BE2C (cell line): Measurements from ENCODE around the gene FHOD3.

Experiments
- DNase-seq: peaks from one replicate; pipeline ENCODE4 v3.0.0-alpha.2; 2020
- H3K27me3 ChIP-seq: fragments of 250-450 bp; sonication (Bioruptor Pico); 2 replicates; pipeline ENCODE4 v1.5.1; 2020; ENCODE audit warnings: mild to moderate bottlenecking
- H3K36me3 ChIP-seq: fragments of 250-450 bp; sonication (Bioruptor Pico); 2 replicates; pipeline ENCODE4 v1.5.1; 2020; ENCODE audit warnings: mild to moderate bottlenecking
- H3K4me1 ChIP-seq: fragments of 250-450 bp; sonication (Bioruptor Pico); 2 replicates; pipeline ENCODE4 v1.5.1; 2020
- H3K4me3 ChIP-seq: 2 replicates; pipeline ENCODE4 v1.5.1; 2011; ENCODE audit warnings: low read depth, low read length
- H3K9me3 ChIP-seq: fragments of 250-450 bp; sonication (Bioruptor Pico); 2 replicates; pipeline ENCODE4 v1.5.1; 2020
- TF ChIP-seq, protein P1 (sequence below): IDR thresholded peaks from 2 replicates; pipeline ENCODE4 v1.5.1; 2012; ENCODE audit warnings: mild to moderate bottlenecking, low read depth, low read length

The FHOD3 gene

DNA sequence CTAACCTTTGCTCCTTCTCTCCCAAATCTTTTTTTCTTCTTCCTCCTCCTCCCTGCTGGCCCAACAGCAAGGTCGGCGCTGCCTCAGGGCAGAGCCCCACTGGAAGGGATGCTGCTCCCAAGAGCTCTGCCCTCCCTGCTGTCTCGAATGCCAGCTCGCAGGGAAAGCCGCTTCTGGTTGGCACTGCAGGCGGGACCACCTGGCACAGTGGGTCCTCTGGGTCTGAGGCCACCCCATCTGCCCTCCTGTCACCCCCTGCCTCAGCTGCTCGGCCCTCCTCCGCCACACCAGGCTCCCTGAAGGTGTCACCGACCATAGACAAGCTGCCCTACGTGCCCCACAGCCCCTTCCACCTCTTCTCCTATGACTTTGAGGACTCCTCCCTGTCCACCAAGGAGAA, 355.0 kb downstream of the FHOD3 start:
- no peaks in the 10 kb centered on the region for H3K36me3 ChIP-seq
- TF ChIP-seq, protein P1, sequence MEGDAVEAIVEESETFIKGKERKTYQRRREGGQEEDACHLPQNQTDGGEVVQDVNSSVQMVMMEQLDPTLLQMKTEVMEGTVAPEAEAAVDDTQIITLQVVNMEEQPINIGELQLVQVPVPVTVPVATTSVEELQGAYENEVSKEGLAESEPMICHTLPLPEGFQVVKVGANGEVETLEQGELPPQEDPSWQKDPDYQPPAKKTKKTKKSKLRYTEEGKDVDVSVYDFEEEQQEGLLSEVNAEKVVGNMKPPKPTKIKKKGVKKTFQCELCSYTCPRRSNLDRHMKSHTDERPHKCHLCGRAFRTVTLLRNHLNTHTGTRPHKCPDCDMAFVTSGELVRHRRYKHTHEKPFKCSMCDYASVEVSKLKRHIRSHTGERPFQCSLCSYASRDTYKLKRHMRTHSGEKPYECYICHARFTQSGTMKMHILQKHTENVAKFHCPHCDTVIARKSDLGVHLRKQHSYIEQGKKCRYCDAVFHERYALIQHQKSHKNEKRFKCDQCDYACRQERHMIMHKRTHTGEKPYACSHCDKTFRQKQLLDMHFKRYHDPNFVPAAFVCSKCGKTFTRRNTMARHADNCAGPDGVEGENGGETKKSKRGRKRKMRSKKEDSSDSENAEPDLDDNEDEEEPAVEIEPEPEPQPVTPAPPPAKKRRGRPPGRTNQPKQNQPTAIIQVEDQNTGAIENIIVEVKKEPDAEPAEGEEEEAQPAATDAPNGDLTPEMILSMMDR = no peak
- no peaks in the 10 kb centered on the region for H3K9me3 ChIP-seq
- no peaks in the 10 kb centered on the region for H3K4me1 ChIP-seq
- DNase-seq = no peak
- no peak overlapping the region for H3K4me3 ChIP-seq
- no peaks in the 10 kb centered on the region for H3K27me3 ChIP-seq

DNA sequence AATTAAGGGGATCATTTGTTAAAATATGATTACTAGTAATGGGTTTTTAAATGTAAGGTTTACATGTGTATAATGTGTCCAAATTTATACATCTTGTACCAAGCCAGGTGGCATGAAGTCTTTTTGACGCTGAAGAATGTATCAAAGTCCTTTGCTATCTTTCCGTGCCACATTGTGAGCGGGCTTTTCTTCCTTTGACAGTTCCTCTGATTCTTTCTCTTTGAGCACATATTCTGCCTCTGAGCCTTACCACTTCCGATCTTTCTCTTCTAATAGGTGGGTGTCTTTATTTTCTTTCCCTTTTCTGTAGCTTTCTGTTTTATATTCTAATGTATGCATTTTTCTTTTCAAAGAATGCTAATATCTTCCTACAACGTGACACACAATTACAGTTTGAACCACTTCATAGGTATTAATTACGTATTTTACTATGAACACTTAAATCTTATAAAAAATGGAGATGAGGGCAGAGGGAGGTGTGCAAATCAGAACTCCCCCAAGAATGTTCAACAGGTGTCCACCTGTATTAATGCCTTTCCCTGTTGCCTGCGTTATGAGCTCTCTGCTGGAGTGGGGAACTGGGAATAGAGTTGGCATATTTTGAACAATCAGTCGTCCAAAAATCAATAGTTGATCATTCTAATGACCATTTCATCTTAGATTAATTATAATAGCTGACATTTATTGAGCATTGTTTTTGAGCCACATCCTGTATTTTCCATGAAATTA, 355.8 kb downstream of the FHOD3 start:
- TF ChIP-seq, protein P1 = no peak
- Histone ChIP-seq H3K36me3 (no peaks in the 10 kb centered on the region), H3K9me3 (no peaks in the 10 kb centered on the region), H3K27me3 (no peaks in the 10 kb centered on the region), H3K4me1 (no peaks in the 10 kb centered on the region), H3K4me3 (no peak overlapping the region)
- DNase-seq = no peak

DNA sequence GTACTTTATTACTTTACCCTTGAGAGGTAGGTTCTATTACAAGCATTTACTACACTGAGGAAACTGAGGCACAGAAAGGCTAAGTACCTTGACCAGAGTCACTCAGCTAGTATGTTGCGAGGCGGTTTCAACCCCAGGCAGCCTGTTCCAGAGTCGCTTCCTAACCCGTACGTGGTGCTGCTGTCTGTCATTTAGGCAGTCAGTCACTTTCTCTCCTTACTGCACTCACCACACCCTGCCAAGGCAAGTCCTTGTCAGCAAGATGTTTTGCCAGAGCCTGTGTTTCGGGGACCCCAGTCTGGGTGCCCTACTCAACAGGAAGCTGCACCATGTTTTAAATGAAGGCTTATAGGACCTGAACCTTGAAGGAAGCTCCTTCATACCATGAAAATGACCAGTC, 356.4 kb downstream of the FHOD3 start:
- DNase-seq = no peak
- TF ChIP-seq, protein P1 = no peak
- Histone ChIP-seq H3K4me3 (no peak overlapping the region), H3K4me1 (no peaks in the 10 kb centered on the region), H3K27me3 (no peaks in the 10 kb centered on the region), H3K36me3 (no peaks in the 10 kb centered on the region), H3K9me3 (no peaks in the 10 kb centered on the region)

DNA sequence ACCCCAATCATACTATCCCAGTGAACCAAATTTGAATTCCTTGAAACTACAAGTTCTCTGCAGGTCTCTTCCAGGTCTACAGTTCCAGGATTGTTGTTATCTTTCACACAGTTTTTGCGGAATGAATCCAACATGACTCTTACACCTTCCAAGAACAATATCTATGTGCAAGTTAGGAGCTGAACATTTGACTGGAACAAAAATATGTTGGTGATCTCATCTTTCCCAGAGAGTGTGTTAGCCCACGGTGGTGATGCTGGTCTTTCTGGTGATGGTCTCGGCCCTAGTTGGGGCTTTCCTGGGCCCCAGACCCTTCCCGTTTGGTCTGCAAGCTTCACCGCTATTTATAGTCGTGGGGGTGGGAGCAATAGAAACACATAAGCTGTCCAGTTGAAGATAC, 357.6 kb downstream of the FHOD3 start:
- Histone ChIP-seq H3K4me1 (no peaks in the 10 kb centered on the region), H3K27me3 (no peaks in the 10 kb centered on the region), H3K9me3 (no peaks in the 10 kb centered on the region), H3K4me3 (no peak overlapping the region), H3K36me3 (no peaks in the 10 kb centered on the region)
- DNase-seq = no peak
- TF ChIP-seq, protein P1 = no peak

DNA sequence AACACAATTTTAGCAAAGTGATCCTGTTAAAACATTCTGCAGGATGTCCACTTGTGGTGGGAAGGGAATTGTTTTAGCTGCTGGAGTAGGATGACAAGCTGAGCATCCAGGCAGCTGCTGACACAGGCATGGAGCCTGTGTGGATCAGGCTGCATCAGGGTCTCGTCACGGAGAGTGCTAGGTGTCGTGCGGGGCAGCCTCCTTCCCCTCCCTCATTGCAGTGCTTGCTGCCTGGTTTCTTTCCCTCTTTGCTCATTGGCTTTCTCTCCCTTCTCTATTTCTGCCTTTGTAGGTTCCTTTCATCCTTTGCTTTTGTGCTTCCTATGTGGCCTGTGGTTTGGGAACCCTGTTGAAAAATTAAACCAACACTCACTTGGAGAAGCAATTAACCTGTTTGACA, 358.4 kb downstream of the FHOD3 start:
- no peaks in the 10 kb centered on the region for H3K9me3 ChIP-seq
- H3K27me3 ChIP-seq = no peaks in the 10 kb centered on the region
- no peak overlapping the region for H3K4me3 ChIP-seq
- TF ChIP-seq, protein P1 = no peak
- no peaks in the 10 kb centered on the region for H3K4me1 ChIP-seq
- DNase-seq = no peak
- H3K36me3 ChIP-seq = no peaks in the 10 kb centered on the region

DNA sequence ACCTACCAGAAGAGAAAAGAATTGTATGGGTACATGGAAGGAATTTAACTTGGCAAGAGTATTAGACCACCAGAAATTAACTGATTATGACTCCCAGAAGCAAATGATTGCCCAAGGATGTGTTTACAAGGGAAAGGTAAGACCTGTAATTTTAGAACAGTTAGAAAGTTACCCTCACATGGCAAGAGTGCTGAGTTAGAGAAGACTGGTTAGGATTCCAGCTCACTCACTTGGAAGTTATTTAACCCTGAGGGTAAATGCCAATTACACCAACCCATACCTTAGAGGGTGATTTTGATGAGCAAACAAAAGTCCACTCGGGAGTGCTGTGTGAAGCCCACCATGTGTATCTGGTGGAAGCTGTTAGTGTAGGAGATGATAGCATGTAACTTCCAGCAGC, 361.1 kb downstream of the FHOD3 start:
- H3K9me3 ChIP-seq = no peaks in the 10 kb centered on the region
- no peaks in the 10 kb centered on the region for H3K27me3 ChIP-seq
- H3K36me3 ChIP-seq = no peaks in the 10 kb centered on the region
- no peaks in the 10 kb centered on the region for H3K4me1 ChIP-seq
- H3K4me3 ChIP-seq = no peak overlapping the region
- DNase-seq = no peak
- TF ChIP-seq, protein P1 = no peak
